Lower leg skin (tissue), 3 donors: ENCODE measurements around the gene TMEM200A.

Source experiments
- POLR2A ChIP-seq, 2 donors: fragments of 450-650 bp; IDR thresholded peaks; one replicate each; pipeline ENCODE4 v1.6.1; 2016 to 2017; ENCODE audit warnings: antibody characterized with exemption in 2 of 2, mild to moderate bottlenecking in 1 of 2, moderate library complexity in 1 of 2
- TF ChIP-seq, protein P1 (sequence below), 3 donors: fragments of 450-650 bp; IDR thresholded peaks; one replicate each; pipeline ENCODE4 v1.5.1; 2016; ENCODE audit warnings: antibody characterized with exemption in 3 of 3, mild to moderate bottlenecking in 3 of 3, moderate library complexity in 2 of 3

DNA sequence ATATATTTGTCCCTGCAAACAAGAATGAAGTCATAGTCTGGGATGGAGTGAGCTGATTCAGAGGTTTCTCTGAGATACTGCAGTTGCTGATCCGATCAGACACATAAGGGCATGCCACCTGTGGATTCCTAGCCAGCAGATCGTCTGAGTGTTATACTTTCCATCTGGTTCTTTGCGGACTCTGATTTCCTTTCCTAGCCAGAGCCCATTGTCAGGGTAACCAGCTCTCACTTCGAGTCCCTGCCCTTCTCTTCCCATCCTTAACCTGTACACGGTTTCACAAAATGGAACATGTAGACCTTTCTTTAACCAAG is 100.9 kb downstream of the TMEM200A start:
- TF ChIP-seq, protein P1, sequence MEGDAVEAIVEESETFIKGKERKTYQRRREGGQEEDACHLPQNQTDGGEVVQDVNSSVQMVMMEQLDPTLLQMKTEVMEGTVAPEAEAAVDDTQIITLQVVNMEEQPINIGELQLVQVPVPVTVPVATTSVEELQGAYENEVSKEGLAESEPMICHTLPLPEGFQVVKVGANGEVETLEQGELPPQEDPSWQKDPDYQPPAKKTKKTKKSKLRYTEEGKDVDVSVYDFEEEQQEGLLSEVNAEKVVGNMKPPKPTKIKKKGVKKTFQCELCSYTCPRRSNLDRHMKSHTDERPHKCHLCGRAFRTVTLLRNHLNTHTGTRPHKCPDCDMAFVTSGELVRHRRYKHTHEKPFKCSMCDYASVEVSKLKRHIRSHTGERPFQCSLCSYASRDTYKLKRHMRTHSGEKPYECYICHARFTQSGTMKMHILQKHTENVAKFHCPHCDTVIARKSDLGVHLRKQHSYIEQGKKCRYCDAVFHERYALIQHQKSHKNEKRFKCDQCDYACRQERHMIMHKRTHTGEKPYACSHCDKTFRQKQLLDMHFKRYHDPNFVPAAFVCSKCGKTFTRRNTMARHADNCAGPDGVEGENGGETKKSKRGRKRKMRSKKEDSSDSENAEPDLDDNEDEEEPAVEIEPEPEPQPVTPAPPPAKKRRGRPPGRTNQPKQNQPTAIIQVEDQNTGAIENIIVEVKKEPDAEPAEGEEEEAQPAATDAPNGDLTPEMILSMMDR (IDR thresholded peaks at IDR 0.05), result no peak
- no peak for TF ChIP-seq POLR2A (IDR thresholded peaks at IDR 0.05)
